DLD1 (cell line): ENCODE results near the gene NPTXR.
"Not testable (repeated sequence)": the region's sequence is repeated elsewhere in the genome, so short reads cannot be mapped to it uniquely, and the experiment has no call there.

Experiments used
- in situ Hi-C: cut with HindIII; loops from 2 replicates; pipeline ENCODE4 v1.10.0; 2017; ENCODE audit warnings: low sequenced_read_pairs

The NPTXR gene

GRCh38 chr22:38832005-38832978 is 11.5 kb downstream of the NPTXR start:
- in situ Hi-C loops = no loop called here

DNA sequence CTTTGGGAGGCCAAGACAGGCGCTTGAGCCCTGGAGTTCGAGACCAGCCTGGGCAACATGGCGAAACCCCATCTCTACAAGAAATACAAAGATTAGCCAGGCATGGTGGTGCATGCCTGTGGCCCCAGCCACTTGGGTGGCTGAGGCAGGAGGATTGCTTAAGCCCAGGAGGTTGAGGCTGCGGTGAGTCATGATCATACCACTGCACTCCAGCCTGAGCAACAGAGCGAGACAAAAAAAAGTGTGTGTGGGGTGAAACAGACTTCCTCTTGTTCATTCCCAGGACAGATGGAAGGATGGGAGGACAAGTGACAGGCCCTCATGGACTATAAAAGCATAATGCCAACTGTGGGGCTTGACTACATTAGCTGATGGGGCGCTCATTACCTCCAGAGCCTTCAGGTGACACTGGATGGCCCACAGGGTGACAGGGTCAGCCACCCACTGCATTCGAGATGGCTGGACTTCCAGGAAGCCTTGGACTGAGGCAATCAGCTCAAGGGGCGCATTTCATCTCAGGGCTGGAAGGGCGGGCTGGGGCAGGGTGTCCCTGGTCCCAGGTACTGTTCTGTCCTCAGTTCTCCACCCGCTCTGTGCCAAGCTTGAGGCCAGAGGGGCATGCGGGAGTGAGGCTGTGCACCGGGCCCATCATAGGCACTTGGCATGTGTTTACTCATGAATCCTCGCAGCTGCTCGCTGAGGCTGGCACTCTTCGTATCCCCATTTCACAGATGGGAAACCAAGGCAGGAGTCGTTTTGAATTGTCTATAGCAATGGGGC is 12.5 kb downstream of the NPTXR start:
- in situ Hi-C loops = no loop called here

GRCh38 chr22:38830845-38831108 is 13.1 kb downstream of the NPTXR start:
- in situ Hi-C loops = no loop called here

- in situ Hi-C loops = no loop called here
Observed at GRCh38 chr22:38830026-38830844, 13.6 kb downstream of the NPTXR start.

- in situ Hi-C loops = no loop called here
Observed at GRCh38 chr22:38829485-38829884, 14.3 kb downstream of the NPTXR start.

- in situ Hi-C loops = no loop called here
Observed at GRCh38 chr22:38828616-38829205, 15.1 kb downstream of the NPTXR start.

- in situ Hi-C loops = no loop called here
Observed at GRCh38 chr22:38828191-38828590, 15.6 kb downstream of the NPTXR start.

GRCh38 chr22:38827510-38827909 is 16.3 kb downstream of the NPTXR start:
- in situ Hi-C loops = no loop called here

DNA sequence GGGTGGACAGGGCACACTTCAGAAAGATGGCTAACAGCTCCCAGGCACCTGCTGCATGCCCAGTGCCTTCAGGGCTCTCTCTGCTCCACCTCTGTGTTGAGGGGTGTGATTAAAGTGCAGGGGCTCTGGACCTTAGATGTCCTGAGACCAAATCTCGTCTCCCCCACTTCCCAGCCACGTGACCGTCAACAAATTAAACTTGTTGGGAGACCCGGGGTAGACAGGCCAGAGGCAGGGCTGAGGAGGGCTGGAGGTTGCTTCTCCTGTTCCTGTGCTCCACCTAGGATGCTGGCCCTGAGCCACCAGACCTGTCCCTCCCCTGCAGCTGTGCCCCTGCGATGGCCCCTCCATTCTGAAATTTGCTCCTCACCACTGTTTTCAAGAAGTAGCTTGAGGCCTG is 17.0 kb downstream of the NPTXR start:
- in situ Hi-C loops = no loop called here

GRCh38 chr22:38826386-38826785 is 17.4 kb downstream of the NPTXR start:
- in situ Hi-C loops = no loop called here

- in situ Hi-C loops = no loop called here
Observed at GRCh38 chr22:38824585-38824984, 19.2 kb downstream of the NPTXR start.

DNA sequence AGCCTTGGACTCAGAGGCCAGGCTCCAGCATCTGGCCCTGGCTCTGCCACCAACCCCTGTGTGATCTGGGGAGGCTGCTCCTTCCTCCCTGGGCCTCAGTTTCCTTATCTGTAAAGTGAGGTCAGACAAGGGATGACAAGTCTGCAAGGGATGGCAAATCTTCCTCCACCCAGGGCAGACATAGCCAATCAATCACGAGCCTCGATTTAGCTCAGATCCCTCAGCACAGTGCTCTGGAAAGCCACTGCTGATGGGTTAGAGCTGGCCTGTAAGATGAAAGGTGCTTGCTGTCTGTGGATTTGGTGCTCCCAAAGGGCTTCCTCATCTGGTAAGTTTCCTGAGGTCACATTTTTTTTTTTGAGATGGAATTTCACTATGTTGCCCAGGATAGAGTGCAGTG is 20.2 kb downstream of the NPTXR start:
- in situ Hi-C loops = no loop called here

- in situ Hi-C loops = no loop called here
Observed at GRCh38 chr22:38823076-38823475, 20.8 kb downstream of the NPTXR start.

GRCh38 chr22:38820020-38820419 is 23.8 kb downstream of the NPTXR start:
- in situ Hi-C loops = no loop called here

GRCh38 chr22:38819387-38819940 is 24.4 kb downstream of the NPTXR start:
- in situ Hi-C loops = no loop called here

- in situ Hi-C loops = no loop called here
Observed at GRCh38 chr22:38817196-38817595, 26.6 kb downstream of the NPTXR start.

DNA sequence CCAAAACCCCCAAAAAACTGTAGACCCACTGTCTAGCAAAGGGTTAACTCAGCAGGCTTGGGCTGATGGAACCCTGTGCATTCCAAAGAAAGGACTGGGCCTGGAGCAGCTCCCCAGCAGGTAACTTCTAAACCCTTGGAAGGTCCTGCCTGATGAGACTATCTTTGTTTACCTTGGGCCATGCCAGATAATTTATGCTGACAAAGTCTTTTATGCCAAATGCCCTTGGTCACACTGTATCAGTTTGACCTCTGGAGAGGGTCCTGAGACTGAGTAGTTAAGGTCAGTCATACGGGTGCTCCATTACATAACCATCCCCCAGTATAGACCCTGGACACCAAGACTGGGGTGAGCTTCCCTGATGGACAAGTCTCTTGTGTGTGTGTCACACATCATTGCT is 28.0 kb downstream of the NPTXR start:
- in situ Hi-C loops = no loop called here

- in situ Hi-C loops = no loop called here
Observed at GRCh38 chr22:38811241-38811640, 32.6 kb downstream of the NPTXR start.

- in situ Hi-C loops = not testable (repeated sequence)
Observed at GRCh38 chr22:38805041-38805593, 38.7 kb downstream of the NPTXR start.

- in situ Hi-C loops = no loop called here
Observed at GRCh38 chr22:38802671-38803121, 41.1 kb downstream of the NPTXR start.
